GM23338 (cell line): Measurements from ENCODE around the gene ESR1. TPM values are rescaled to one million over a fixed set of nuclear protein-coding genes. Genes with fewer than 3 reads are reported as not detected.

Experiments used
- ATAC-seq: fragments of 200-7000 bp; cut with Tn5 transposase; 3 replicates; pipeline ENCODE4 v1.9.1; 2020
- DNase-seq: peaks from one replicate; pipeline ENCODE4 v3.0.0-alpha.2; 2015; ENCODE audit warnings: low spot score
- H2AFZ ChIP-seq: fragments of 200-600 bp; sonication (generic); 2 replicates; pipeline ENCODE4 v1.8.0; 2016; ENCODE audit warnings: antibody characterized with exemption, mild to moderate bottlenecking, moderate library complexity
- H3F3A ChIP-seq: fragments of 200-600 bp; sonication (generic); replicated peaks from 2 replicates; pipeline ENCODE4 v1.8.0; 2017; ENCODE audit warnings: antibody characterized with exemption, mixed run types, low read depth
- H3K27ac ChIP-seq: fragments of 200-600 bp; sonication (generic); 2 replicates; pipeline ENCODE4 v1.6.1; 2016; ENCODE audit warnings: low read depth
- H3K27me3 ChIP-seq: fragments of 200-600 bp; sonication (generic); 2 replicates; pipeline ENCODE4 v1.8.0; 2016; ENCODE audit warnings: mild to moderate bottlenecking, mixed run types, moderate library complexity; ENCODE audit not compliant: insufficient read depth
- H3K36me3 ChIP-seq: fragments of 200-600 bp; sonication (generic); 2 replicates; pipeline ENCODE4 v1.8.0; 2016; ENCODE audit warnings: mild to moderate bottlenecking; ENCODE audit not compliant: insufficient read depth
- H3K4me1 ChIP-seq: fragments of 200-600 bp; sonication (generic); 2 replicates; pipeline ENCODE4 v1.8.0; 2016; ENCODE audit warnings: mild to moderate bottlenecking, moderate library complexity; ENCODE audit not compliant: insufficient read depth
- H3K4me2 ChIP-seq: fragments of 200-600 bp; sonication (generic); 2 replicates; pipeline ENCODE4 v1.7.1; 2017; ENCODE audit warnings: mixed run types
- H3K4me3 ChIP-seq: fragments of 200-600 bp; sonication (generic); 2 replicates; pipeline ENCODE4 v1.6.1; 2016; ENCODE audit warnings: mixed run types
- H3K79me2 ChIP-seq: fragments of 200-600 bp; sonication (generic); replicated peaks from 2 replicates; pipeline ENCODE4 v1.8.0; 2017; ENCODE audit warnings: mild to moderate bottlenecking; ENCODE audit not compliant: insufficient read depth
- H3K9me2 ChIP-seq: fragments of 200-600 bp; sonication (generic); 2 replicates; pipeline ENCODE4 v1.8.0; 2017; ENCODE audit not compliant: insufficient read depth
- H4K20me1 ChIP-seq: fragments of 200-600 bp; sonication (generic); replicated peaks from 2 replicates; pipeline ENCODE4 v1.8.0; 2017; ENCODE audit warnings: mild to moderate bottlenecking; ENCODE audit not compliant: insufficient read depth
- H3K27ac Mint-ChIP-seq: 2 replicates; pipeline ENCODE4 v1.8.0; 2020; ENCODE audit warnings: inconsistent platforms, mild to moderate bottlenecking, moderate library complexity, mixed read lengths
- H3K27me3 Mint-ChIP-seq: 3 replicates; pipeline ENCODE4 v1.8.0; 2022; ENCODE audit warnings: low read depth, mild to moderate bottlenecking, moderate library complexity, mixed read lengths, inconsistent platforms; ENCODE audit not compliant: insufficient read depth, poor library complexity
- H3K36me3 Mint-ChIP-seq: 3 replicates; pipeline ENCODE4 v1.8.0; 2021; ENCODE audit warnings: low read depth, mild to moderate bottlenecking, inconsistent platforms, moderate library complexity, mixed read lengths
- H3K4me1 Mint-ChIP-seq: 3 replicates; pipeline ENCODE4 v1.8.0; 2020; ENCODE audit warnings: mild to moderate bottlenecking, inconsistent platforms, mixed read lengths
- H3K4me3 Mint-ChIP-seq: 3 replicates; pipeline ENCODE4 v1.8.0; 2021; ENCODE audit warnings: moderate library complexity, mild to moderate bottlenecking, inconsistent platforms, mixed read lengths
- H3K9me3 Mint-ChIP-seq: 3 replicates; pipeline ENCODE4 v1.8.0; 2020; ENCODE audit warnings: moderate library complexity, mild to moderate bottlenecking, inconsistent platforms, mixed read lengths
- CREB1 ChIP-seq: fragments of 250-450 bp; sonication (Bioruptor Pico); IDR thresholded peaks from 2 replicates; pipeline ENCODE4 v1.5.0; 2020; ENCODE audit warnings: low read depth, mild to moderate bottlenecking, moderate library complexity
- EZH2phosphoT487 ChIP-seq: fragments of 200-600 bp; sonication (generic); IDR thresholded peaks from one replicate; pipeline ENCODE4 v1.8.1; 2018; ENCODE audit warnings: antibody characterized with exemption; ENCODE audit not compliant: unreplicated experiment
- JUNB ChIP-seq: IDR thresholded peaks from one replicate; pipeline ENCODE4 v1.6.1; 2016; ENCODE audit warnings: antibody characterized with exemption; ENCODE audit not compliant: unreplicated experiment
- POLR2AphosphoS5 ChIP-seq: IDR thresholded peaks from 2 replicates; pipeline ENCODE4 v1.6.1; 2016; ENCODE audit warnings: antibody characterized with exemption, low read depth
- REST ChIP-seq: IDR thresholded peaks from one replicate; pipeline ENCODE4 v1.6.1; 2018; ENCODE audit warnings: antibody characterized with exemption; ENCODE audit not compliant: unreplicated experiment
- STAT1 ChIP-seq: IDR thresholded peaks from one replicate; pipeline ENCODE4 v1.6.1; 2016; ENCODE audit warnings: antibody characterized with exemption; ENCODE audit not compliant: unreplicated experiment
- polyA plus RNA-seq: library from polyadenylated mRNA; unstranded; fragments of >200 nt; fragmentation: Nextera tagmentation; extraction: Ambion mirVana; gene quantifications from 2 replicates; pipeline ENCODE4 v1.2.1, GENCODE V29; 2016
- total RNA-seq: library from RNA; depleted of rRNA; stranded (reverse); fragments of >200 nt; shearing (Covaris generic); gene quantifications from 2 replicates; pipeline ENCODE4 v1.2.3, GENCODE V29; 2014
- TF ChIP-seq, protein P1 (sequence below), 2 experiments: fragments of 200-600 bp in 1 of 2; sonication (generic) in 1 of 2; conservative IDR thresholded peaks; 2 replicates each; pipeline versions ENCODE4 v1.5.1 to v1.6.1; 2016 to 2017; ENCODE audit warnings: antibody characterized with exemption in 2 of 2, low read depth in 2 of 2, mild to moderate bottlenecking in 2 of 2, moderate library complexity in 1 of 2
- TF ChIP-seq, protein P2 (sequence below): fragments of 250-450 bp; sonication (Bioruptor Pico); IDR thresholded peaks from 2 replicates; pipeline ENCODE4 v1.5.0; 2020; ENCODE audit warnings: mild to moderate bottlenecking, moderate library complexity

The ESR1 gene
- total and polyA plus RNA-seq, 2 experiments from 2014 or later, result 0.94 TPM; not detected in 1

DNA sequence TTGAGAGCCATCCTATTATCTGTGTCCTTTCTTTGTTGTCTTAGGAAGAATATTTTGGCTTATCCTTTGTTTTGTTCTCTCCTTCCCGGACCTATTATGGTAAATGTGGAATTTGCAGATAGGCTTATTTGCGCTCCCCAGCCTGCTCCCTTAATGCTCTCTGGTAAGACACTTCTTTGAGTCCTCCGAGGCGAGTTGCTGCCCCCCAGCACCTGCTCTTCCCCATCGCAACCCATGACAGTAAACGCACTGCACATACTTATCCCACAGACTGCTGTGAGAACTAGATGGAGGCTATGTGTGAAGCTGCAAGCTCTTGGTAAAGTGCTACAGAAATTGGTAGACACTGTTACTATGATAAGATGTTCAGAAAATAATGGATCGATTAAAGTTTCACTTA lies 47.0 kb upstream of the ESR1 start:
- Histone ChIP-seq H4K20me1 (no peaks in the 10 kb centered on the region), H3K79me2 (no peaks in the 10 kb centered on the region), H3K27me3 (no peaks in the 10 kb centered on the region), H3F3A (no peaks in the 10 kb centered on the region), H3K27ac (no peak overlapping the region), H2AFZ (no peak overlapping the region), H3K4me1 (peaks cover 8% of the 10 kb centered on the region), H3K4me3 (no peak overlapping the region), H3K36me3 (no peaks in the 10 kb centered on the region), H3K4me2 (no peak overlapping the region), H3K9me2 (peaks cover 3% of the 10 kb centered on the region; the same call in 1 of the 2 replicates)
- no peak overlapping the region for H3K27ac Mint-ChIP-seq
- DNase-seq (no peak), ATAC-seq (no peak)
- no peaks in the 10 kb centered on the region for H3K27me3 Mint-ChIP-seq
- H3K4me1 Mint-ChIP-seq, result peaks cover 15% of the 10 kb centered on the region
- no peaks in the 10 kb centered on the region for H3K36me3 Mint-ChIP-seq
- TF ChIP-seq, protein P1, sequence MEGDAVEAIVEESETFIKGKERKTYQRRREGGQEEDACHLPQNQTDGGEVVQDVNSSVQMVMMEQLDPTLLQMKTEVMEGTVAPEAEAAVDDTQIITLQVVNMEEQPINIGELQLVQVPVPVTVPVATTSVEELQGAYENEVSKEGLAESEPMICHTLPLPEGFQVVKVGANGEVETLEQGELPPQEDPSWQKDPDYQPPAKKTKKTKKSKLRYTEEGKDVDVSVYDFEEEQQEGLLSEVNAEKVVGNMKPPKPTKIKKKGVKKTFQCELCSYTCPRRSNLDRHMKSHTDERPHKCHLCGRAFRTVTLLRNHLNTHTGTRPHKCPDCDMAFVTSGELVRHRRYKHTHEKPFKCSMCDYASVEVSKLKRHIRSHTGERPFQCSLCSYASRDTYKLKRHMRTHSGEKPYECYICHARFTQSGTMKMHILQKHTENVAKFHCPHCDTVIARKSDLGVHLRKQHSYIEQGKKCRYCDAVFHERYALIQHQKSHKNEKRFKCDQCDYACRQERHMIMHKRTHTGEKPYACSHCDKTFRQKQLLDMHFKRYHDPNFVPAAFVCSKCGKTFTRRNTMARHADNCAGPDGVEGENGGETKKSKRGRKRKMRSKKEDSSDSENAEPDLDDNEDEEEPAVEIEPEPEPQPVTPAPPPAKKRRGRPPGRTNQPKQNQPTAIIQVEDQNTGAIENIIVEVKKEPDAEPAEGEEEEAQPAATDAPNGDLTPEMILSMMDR (conservative IDR thresholded peaks at IDR 0.05; ENCODE audit: low read depth in 2 of 2), result 0 out of 4 replicates have a peak, but pooled peaks of 1 of the 2 experiments have one; percentile 7
- TF ChIP-seq STAT1, result no peak
- no peaks in the 10 kb centered on the region for H3K9me3 Mint-ChIP-seq
- no peak overlapping the region for H3K4me3 Mint-ChIP-seq

DNA sequence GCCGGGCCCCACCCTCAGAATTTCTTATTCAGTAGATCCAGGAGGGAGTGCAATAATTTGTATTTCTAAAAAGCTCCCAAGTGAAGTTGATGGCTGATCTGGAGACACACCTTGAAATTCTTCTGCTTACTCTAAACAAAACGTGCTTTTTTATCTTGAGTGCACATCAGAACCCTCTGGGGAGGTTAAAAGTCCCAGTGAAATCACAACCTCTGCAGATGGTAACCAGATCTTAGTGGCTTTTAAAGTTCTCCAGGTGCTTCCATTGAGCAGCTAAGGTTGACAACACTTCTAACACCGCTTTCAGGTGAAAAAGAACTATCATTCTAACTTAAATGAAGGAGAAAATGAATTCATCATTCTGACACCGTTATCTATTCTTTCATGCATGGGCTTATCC lies 45.6 kb upstream of the ESR1 start:
- Histone ChIP-seq H3K4me1 (peaks cover 8% of the 10 kb centered on the region), H2AFZ (no peak overlapping the region), H3K4me2 (no peak overlapping the region), H3K9me2 (peaks cover 3% of the 10 kb centered on the region; the same call in 1 of the 2 replicates), H3K4me3 (no peak overlapping the region), H3K27me3 (no peaks in the 10 kb centered on the region), H4K20me1 (no peaks in the 10 kb centered on the region), H3F3A (no peaks in the 10 kb centered on the region), H3K79me2 (no peaks in the 10 kb centered on the region), H3K36me3 (no peaks in the 10 kb centered on the region), H3K27ac (no peak overlapping the region)
- Mint-ChIP-seq H3K9me3 (no peaks in the 10 kb centered on the region), H3K4me3 (no peak overlapping the region), H3K36me3 (no peaks in the 10 kb centered on the region), H3K27ac (no peak overlapping the region), H3K4me1 (peaks cover 15% of the 10 kb centered on the region), H3K27me3 (no peaks in the 10 kb centered on the region)
- ATAC-seq, result no peak
- DNase-seq, result no peak
- TF ChIP-seq EZH2phosphoT487 (no peak), REST (no peak), CREB1 (CRISPR knock-in tag) (no peak), POLR2AphosphoS5 (no peak), JUNB (no peak)
- TF ChIP-seq, protein P1 (conservative IDR thresholded peaks at IDR 0.05; ENCODE audit: low read depth in 2 of 2), result no peak
- TF ChIP-seq, protein P2, sequence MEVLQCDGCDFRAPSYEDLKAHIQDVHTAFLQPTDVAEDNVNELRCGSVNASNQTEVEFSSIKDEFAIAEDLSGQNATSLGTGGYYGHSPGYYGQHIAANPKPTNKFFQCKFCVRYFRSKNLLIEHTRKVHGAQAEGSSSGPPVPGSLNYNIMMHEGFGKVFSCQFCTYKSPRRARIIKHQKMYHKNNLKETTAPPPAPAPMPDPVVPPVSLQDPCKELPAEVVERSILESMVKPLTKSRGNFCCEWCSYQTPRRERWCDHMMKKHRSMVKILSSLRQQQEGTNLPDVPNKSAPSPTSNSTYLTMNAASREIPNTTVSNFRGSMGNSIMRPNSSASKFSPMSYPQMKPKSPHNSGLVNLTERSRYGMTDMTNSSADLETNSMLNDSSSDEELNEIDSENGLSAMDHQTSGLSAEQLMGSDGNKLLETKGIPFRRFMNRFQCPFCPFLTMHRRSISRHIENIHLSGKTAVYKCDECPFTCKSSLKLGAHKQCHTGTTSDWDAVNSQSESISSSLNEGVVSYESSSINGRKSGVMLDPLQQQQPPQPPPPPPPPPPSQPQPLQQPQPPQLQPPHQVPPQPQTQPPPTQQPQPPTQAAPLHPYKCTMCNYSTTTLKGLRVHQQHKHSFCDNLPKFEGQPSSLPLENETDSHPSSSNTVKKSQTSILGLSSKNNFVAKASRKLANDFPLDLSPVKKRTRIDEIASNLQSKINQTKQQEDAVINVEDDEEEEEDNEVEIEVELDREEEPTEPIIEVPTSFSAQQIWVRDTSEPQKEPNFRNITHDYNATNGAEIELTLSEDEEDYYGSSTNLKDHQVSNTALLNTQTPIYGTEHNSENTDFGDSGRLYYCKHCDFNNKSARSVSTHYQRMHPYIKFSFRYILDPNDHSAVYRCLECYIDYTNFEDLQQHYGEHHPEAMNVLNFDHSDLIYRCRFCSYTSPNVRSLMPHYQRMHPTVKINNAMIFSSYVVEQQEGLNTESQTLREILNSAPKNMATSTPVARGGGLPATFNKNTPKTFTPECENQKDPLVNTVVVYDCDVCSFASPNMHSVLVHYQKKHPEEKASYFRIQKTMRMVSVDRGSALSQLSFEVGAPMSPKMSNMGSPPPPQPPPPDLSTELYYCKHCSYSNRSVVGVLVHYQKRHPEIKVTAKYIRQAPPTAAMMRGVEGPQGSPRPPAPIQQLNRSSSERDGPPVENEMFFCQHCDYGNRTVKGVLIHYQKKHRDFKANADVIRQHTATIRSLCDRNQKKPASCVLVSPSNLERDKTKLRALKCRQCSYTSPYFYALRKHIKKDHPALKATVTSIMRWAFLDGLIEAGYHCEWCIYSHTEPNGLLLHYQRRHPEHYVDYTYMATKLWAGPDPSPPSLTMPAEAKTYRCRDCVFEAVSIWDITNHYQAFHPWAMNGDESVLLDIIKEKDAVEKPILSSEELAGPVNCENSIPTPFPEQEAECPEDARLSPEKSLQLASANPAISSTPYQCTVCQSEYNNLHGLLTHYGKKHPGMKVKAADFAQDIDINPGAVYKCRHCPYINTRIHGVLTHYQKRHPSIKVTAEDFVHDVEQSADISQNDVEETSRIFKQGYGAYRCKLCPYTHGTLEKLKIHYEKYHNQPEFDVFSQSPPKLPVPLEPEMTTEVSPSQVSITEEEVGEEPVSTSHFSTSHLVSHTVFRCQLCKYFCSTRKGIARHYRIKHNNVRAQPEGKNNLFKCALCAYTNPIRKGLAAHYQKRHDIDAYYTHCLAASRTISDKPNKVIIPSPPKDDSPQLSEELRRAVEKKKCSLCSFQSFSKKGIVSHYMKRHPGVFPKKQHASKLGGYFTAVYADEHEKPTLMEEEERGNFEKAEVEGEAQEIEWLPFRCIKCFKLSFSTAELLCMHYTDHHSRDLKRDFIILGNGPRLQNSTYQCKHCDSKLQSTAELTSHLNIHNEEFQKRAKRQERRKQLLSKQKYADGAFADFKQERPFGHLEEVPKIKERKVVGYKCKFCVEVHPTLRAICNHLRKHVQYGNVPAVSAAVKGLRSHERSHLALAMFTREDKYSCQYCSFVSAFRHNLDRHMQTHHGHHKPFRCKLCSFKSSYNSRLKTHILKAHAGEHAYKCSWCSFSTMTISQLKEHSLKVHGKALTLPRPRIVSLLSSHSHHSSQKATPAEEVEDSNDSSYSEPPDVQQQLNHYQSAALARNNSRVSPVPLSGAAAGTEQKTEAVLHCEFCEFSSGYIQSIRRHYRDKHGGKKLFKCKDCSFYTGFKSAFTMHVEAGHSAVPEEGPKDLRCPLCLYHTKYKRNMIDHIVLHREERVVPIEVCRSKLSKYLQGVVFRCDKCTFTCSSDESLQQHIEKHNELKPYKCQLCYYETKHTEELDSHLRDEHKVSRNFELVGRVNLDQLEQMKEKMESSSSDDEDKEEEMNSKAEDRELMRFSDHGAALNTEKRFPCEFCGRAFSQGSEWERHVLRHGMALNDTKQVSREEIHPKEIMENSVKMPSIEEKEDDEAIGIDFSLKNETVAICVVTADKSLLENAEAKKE (CRISPR knock-in tag), result no peak
